ENCODE measurements around the gene ZNF787.

- TF ChIP-seq CTCF (IDR thresholded peaks at IDR 0.05; ENCODE audit: extremely low read depth in 1 of 2, insufficient read depth in 1 of 2, low read depth in 1 of 2, low read length in 2 of 2) (no peak), POLR2AphosphoS5 (IDR thresholded peaks at IDR 0.05; ENCODE audit: insufficient read depth, low read depth, low read length) (no peak), POLR2A (IDR thresholded peaks at IDR 0.05; ENCODE audit: low read depth, low read length) (no peak)
These were observed 33.2 kb downstream of the ZNF787 start for GRCh38 chr19:56087647-56088496.

Data from endothelial cell of umbilical vein (primary cell).